Bone marrow (tissue), 2 donors: Measurements from ENCODE around the gene ATOSB.
A peak's percentile ranks its signal among the peaks of the same experiment; 100 is the strongest.
"Not testable (repeated sequence)": the region's sequence is repeated elsewhere in the genome, so short reads cannot be mapped to it uniquely, and the experiment has no call there.

ENCODE experiments used
- DNase-seq, 2 donors: peaks; one replicate each; lab custom pipeline; 2025; lab: John Stamatoyannopoulos, UW

The ATOSB gene

GRCh38 chr9:35115680-35116538 is at the start of gene ATOSB:
TSS of gene ATOSB (minus strand) at chr9:35115862. CDS start at chr9:35108274, 7,588 bp downstream.
- DNase-seq = peak; percentile 81 to 92

GRCh38 chr9:35164711-35165110 is 49.0 kb upstream of the ATOSB start:
- no peak for DNase-seq

GRCh38 chr9:35163413-35163812 is 47.8 kb upstream of the ATOSB start:
- no peak for DNase-seq

GRCh38 chr9:35162605-35163315 is 47.1 kb upstream of the ATOSB start:
- DNase-seq = no peak

GRCh38 chr9:35161713-35162604 is 46.3 kb upstream of the ATOSB start, which contains the start of gene UNC13B:
TSS of gene UNC13B (plus strand) at chr9:35162009. CDS start at chr9:35162284, 275 bp downstream.
- DNase-seq = peak in 1 of 2 donors; percentile 47

- DNase-seq = no peak
Measured at GRCh38 chr9:35158501-35159280, 43.0 kb upstream of the ATOSB start.

GRCh38 chr9:35157836-35158235 is 42.2 kb upstream of the ATOSB start:
- DNase-seq = not testable (repeated sequence)

GRCh38 chr9:35156781-35157180 is 41.1 kb upstream of the ATOSB start:
- DNase-seq = no peak

- no peak for DNase-seq
Measured at GRCh38 chr9:35152926-35153325, 37.3 kb upstream of the ATOSB start.

GRCh38 chr9:35147941-35148563 is 32.4 kb upstream of the ATOSB start:
- DNase-seq = not testable (repeated sequence)

GRCh38 chr9:35142037-35142436 is 26.4 kb upstream of the ATOSB start:
- DNase-seq = no peak

- DNase-seq = no peak
Measured at GRCh38 chr9:35140093-35140492, 24.4 kb upstream of the ATOSB start.

GRCh38 chr9:35136866-35137265 is 21.2 kb upstream of the ATOSB start:
- no peak for DNase-seq

- no peak for DNase-seq
Measured at GRCh38 chr9:35135988-35136387, 20.3 kb upstream of the ATOSB start.

- no peak for DNase-seq
Measured at GRCh38 chr9:35134920-35135319, 19.3 kb upstream of the ATOSB start.

GRCh38 chr9:35116898-35117551 is 1.4 kb upstream of the ATOSB start:
- peak; percentile 37 to 82 for DNase-seq

GRCh38 chr9:35116539-35116897 is 856 bp upstream of the ATOSB start:
- no peak for DNase-seq

GRCh38 chr9:35114840-35115628 is 628 bp downstream of the ATOSB start:
- peak; percentile 41 to 56 for DNase-seq

GRCh38 chr9:35114113-35114839 is 1.4 kb downstream of the ATOSB start:
- DNase-seq = peak; percentile 54 to 78
